HG02763 (cell line): ENCODE results near the gene HERC3.
"Not testable (repeated sequence)": the region's sequence is repeated elsewhere in the genome, so short reads cannot be mapped to it uniquely, and the experiment has no call there.

ENCODE experiments used
- ATAC-seq: cut with Tn5 transposase; IDR thresholded peaks from one replicate; pipeline ENCODE4 v1.9.1; 2021; ENCODE audit warnings: mild to moderate bottlenecking, moderate library complexity; ENCODE audit not compliant: unreplicated experiment

HERC3 gene

GRCh38 chr4:88606832-88607231, 14.6 kb downstream of the HERC3 start:
- ATAC-seq, result no peak

GRCh38 chr4:88609387-88609786, 17.1 kb downstream of the HERC3 start:
- no peak for ATAC-seq

GRCh38 chr4:88609794-88610193, 17.5 kb downstream of the HERC3 start:
- ATAC-seq, result not testable (repeated sequence)

- ATAC-seq, result no peak
These were observed 18.5 kb downstream of the HERC3 start for GRCh38 chr4:88610771-88611170.

- ATAC-seq, result no peak
These were observed 21.2 kb downstream of the HERC3 start for GRCh38 chr4:88613417-88613875.

- no peak for ATAC-seq
These were observed 21.8 kb downstream of the HERC3 start for GRCh38 chr4:88614058-88614457.

GRCh38 chr4:88616275-88617150, 24.2 kb downstream of the HERC3 start:
- no peak for ATAC-seq

GRCh38 chr4:88618782-88619485, 26.7 kb downstream of the HERC3 start:
- no peak for ATAC-seq

- no peak for ATAC-seq
These were observed 27.7 kb downstream of the HERC3 start for GRCh38 chr4:88619971-88620370.

- ATAC-seq, result no peak
These were observed 29.6 kb downstream of the HERC3 start for GRCh38 chr4:88621763-88622327.

- ATAC-seq, result no peak
These were observed 30.8 kb downstream of the HERC3 start for GRCh38 chr4:88623097-88623496.

GRCh38 chr4:88628746-88629145, 36.5 kb downstream of the HERC3 start:
- ATAC-seq, result no peak

GRCh38 chr4:88629826-88630225, 37.5 kb downstream of the HERC3 start:
- ATAC-seq, result no peak

GRCh38 chr4:88630756-88631155, 38.5 kb downstream of the HERC3 start:
- ATAC-seq, result no peak

GRCh38 chr4:88643932-88644331, 51.7 kb downstream of the HERC3 start:
- no peak for ATAC-seq

- no peak for ATAC-seq
These were observed 53.7 kb downstream of the HERC3 start for GRCh38 chr4:88645994-88646393.

GRCh38 chr4:88646528-88647280, 54.4 kb downstream of the HERC3 start:
- ATAC-seq, result no peak

GRCh38 chr4:88649716-88650115, 57.4 kb downstream of the HERC3 start:
- ATAC-seq, result no peak

GRCh38 chr4:88653371-88653946, 61.2 kb downstream of the HERC3 start:
- ATAC-seq, result no peak

GRCh38 chr4:88655226-88655625, 62.9 kb downstream of the HERC3 start:
- no peak for ATAC-seq
